ENCODE measurements around the gene ARHGAP5.
"Not testable (repeated sequence)": the region's sequence is repeated elsewhere in the genome, so short reads cannot be mapped to it uniquely, and the experiment has no call there.

ARHGAP5 gene

GRCh38 chr14:32121536-32121935, 44.4 kb downstream of the ARHGAP5 start:
- no peak for TF ChIP-seq CTCF (IDR thresholded peaks at IDR 0.05; ENCODE audit: extremely low read depth, insufficient read depth, missing control alignments)
- no peak for DNase-seq (ENCODE audit: low spot score)
- in situ Hi-C loops (cut with MboI; ENCODE audit: low pct_unique_long_range_greater_than_20kb, low sequenced_read_pairs, unreplicated experiment), result no loop called here

GRCh38 chr14:32121948-32122347, 44.8 kb downstream of the ARHGAP5 start:
- DNase-seq (ENCODE audit: low spot score), result no peak
- no peak for TF ChIP-seq CTCF (IDR thresholded peaks at IDR 0.05; ENCODE audit: extremely low read depth, insufficient read depth, missing control alignments)
- in situ Hi-C loops (cut with MboI; ENCODE audit: low pct_unique_long_range_greater_than_20kb, low sequenced_read_pairs, unreplicated experiment), result no loop called here

GRCh38 chr14:32126899-32127730, 50.0 kb downstream of the ARHGAP5 start:
- DNase-seq (ENCODE audit: low spot score); in situ Hi-C loops (cut with MboI; ENCODE audit: low pct_unique_long_range_greater_than_20kb, low sequenced_read_pairs, unreplicated experiment): not testable (repeated sequence)

GRCh38 chr14:32127731-32128654, 50.9 kb downstream of the ARHGAP5 start:
- in situ Hi-C loops (cut with MboI; ENCODE audit: low pct_unique_long_range_greater_than_20kb, low sequenced_read_pairs, unreplicated experiment); DNase-seq (ENCODE audit: low spot score): not testable (repeated sequence)

GRCh38 chr14:32128703-32129102, 51.6 kb downstream of the ARHGAP5 start:
- TF ChIP-seq CTCF (IDR thresholded peaks at IDR 0.05; ENCODE audit: extremely low read depth, insufficient read depth, missing control alignments), result no peak
- in situ Hi-C loops (cut with MboI; ENCODE audit: low pct_unique_long_range_greater_than_20kb, low sequenced_read_pairs, unreplicated experiment), result no loop called here

GRCh38 chr14:32129124-32129523, 52.0 kb downstream of the ARHGAP5 start:
- in situ Hi-C loops (cut with MboI; ENCODE audit: low pct_unique_long_range_greater_than_20kb, low sequenced_read_pairs, unreplicated experiment), result no loop called here
- no peak for DNase-seq (ENCODE audit: low spot score)
- TF ChIP-seq CTCF (IDR thresholded peaks at IDR 0.05; ENCODE audit: extremely low read depth, insufficient read depth, missing control alignments), result no peak

More at GRCh38 chr14:32128703-32129102, 51.6 kb downstream of the ARHGAP5 start:
- no peak for DNase-seq (ENCODE audit: low spot score)

GRCh38 chr14:32131689-32132088, 54.6 kb downstream of the ARHGAP5 start:
- DNase-seq (ENCODE audit: low spot score); in situ Hi-C loops (cut with MboI; ENCODE audit: low pct_unique_long_range_greater_than_20kb, low sequenced_read_pairs, unreplicated experiment): not testable (repeated sequence)
